OCI-LY1 (cell line): ENCODE data around the gene PRKCD.

Experiments used
- H2AFZ ChIP-seq: fragments of 200-600 bp; sonication (generic), shearing (Covaris generic); 2 replicates; pipeline ENCODE4 v1.6.0; 2014; ENCODE audit warnings: antibody characterized with exemption, mild to moderate bottlenecking, low read length
- H3F3A ChIP-seq: fragments of 200-600 bp; sonication (generic), shearing (Covaris generic); 2 replicates; pipeline ENCODE4 v1.6.0; 2014; ENCODE audit warnings: mild to moderate bottlenecking, antibody characterized with exemption, low read length, moderate library complexity; ENCODE audit not compliant: insufficient read depth
- H3K27ac ChIP-seq: fragments of 200-600 bp; sonication (generic); 2 replicates; pipeline ENCODE4 v1.5.1; 2014; ENCODE audit warnings: low read length, mixed run types, mild to moderate bottlenecking, low read depth; ENCODE audit not compliant: poor library complexity, severe bottlenecking
- H3K27me3 ChIP-seq: fragments of 200-600 bp; sonication (generic); 2 replicates; pipeline ENCODE4 v1.6.0; 2014; ENCODE audit warnings: antibody characterized with exemption, mild to moderate bottlenecking, low read length, moderate library complexity; ENCODE audit not compliant: insufficient read depth
- H3K36me3 ChIP-seq: fragments of 200-600 bp; sonication (generic); 2 replicates; pipeline ENCODE4 v1.6.1; 2014; ENCODE audit warnings: mild to moderate bottlenecking, antibody characterized with exemption, low read length, moderate library complexity, mixed read lengths; ENCODE audit not compliant: insufficient read depth
- H3K4me1 ChIP-seq: fragments of 200-600 bp; sonication (generic); 2 replicates; pipeline ENCODE4 v1.5.1; 2014; ENCODE audit warnings: mild to moderate bottlenecking, low read length, moderate library complexity; ENCODE audit not compliant: insufficient read depth, severe bottlenecking
- H3K4me2 ChIP-seq: fragments of 200-600 bp; sonication (generic), shearing (Covaris generic); 2 replicates; pipeline ENCODE4 v1.6.1; 2014; ENCODE audit warnings: low read length
- H3K4me3 ChIP-seq: fragments of 200-600 bp; sonication (generic); 2 replicates; pipeline ENCODE4 v1.5.1; 2014; ENCODE audit warnings: low read length, low read depth, mild to moderate bottlenecking, mixed read lengths; ENCODE audit not compliant: poor library complexity, severe bottlenecking
- H3K79me2 ChIP-seq: fragments of 200-600 bp; shearing (Covaris generic); 2 replicates; pipeline ENCODE4 v1.6.1; 2016; ENCODE audit warnings: mixed run types, low read length, mixed read lengths; ENCODE audit not compliant: insufficient read depth
- H3K9ac ChIP-seq: fragments of 200-600 bp; sonication (generic), shearing (Covaris generic); 2 replicates; pipeline ENCODE4 v1.6.1; 2014; ENCODE audit warnings: mild to moderate bottlenecking, low read length, mixed read lengths
- H3K9me2 ChIP-seq: fragments of 200-600 bp; sonication (generic), shearing (Covaris generic); 2 replicates; pipeline ENCODE4 v1.6.1; 2014; ENCODE audit warnings: low read depth, mild to moderate bottlenecking, low read length, mixed read lengths
- H3K9me3 ChIP-seq: fragments of 200-600 bp; shearing (Covaris generic); 2 replicates; pipeline ENCODE4 v1.6.1; 2014; ENCODE audit warnings: low read length, mixed read lengths
- H4K20me1 ChIP-seq: fragments of 200-600 bp; sonication (generic), shearing (Covaris generic); 2 replicates; pipeline ENCODE4 v1.6.0; 2016; ENCODE audit warnings: mild to moderate bottlenecking, low read length; ENCODE audit not compliant: insufficient read depth
- CTCF ChIP-seq: fragments of 200-600 bp; sonication (generic), shearing (Covaris generic); IDR thresholded peaks from 2 replicates; pipeline ENCODE4 v1.5.1; 2017; ENCODE audit warnings: mild to moderate bottlenecking, antibody characterized with exemption, low read length, moderate library complexity, mixed read lengths
- EZH2 ChIP-seq: fragments of 200-600 bp; sonication (generic), shearing (Covaris generic); IDR thresholded peaks from 2 replicates; pipeline ENCODE4 v1.8.0; 2017; ENCODE audit warnings: borderline replicate concordance, mixed run types, mild to moderate bottlenecking, antibody characterized with exemption, low read length, moderate library complexity, mixed read lengths

The PRKCD gene

GRCh38 chr3:53123510-53123909 lies 37.5 kb upstream of the PRKCD start:
- peaks cover 4% of the 10 kb centered on the region for H3K4me1 ChIP-seq

GRCh38 chr3:53123953-53124352 lies 37.1 kb upstream of the PRKCD start:
- no peak overlapping the region for H3K4me2 ChIP-seq
- H3K79me2 ChIP-seq, result peaks cover 6% of the 10 kb centered on the region
- no peaks in the 10 kb centered on the region for H3F3A ChIP-seq
- H3K27me3 ChIP-seq, result no peaks in the 10 kb centered on the region
- no peaks in the 10 kb centered on the region for H4K20me1 ChIP-seq
- H3K4me1 ChIP-seq, result peaks cover 9% of the 10 kb centered on the region
- no peaks in the 10 kb centered on the region for H3K9me2 ChIP-seq
- H3K9me3 ChIP-seq, result no peaks in the 10 kb centered on the region
- TF ChIP-seq CTCF (no peak), EZH2 (no peak)
- H3K4me3 ChIP-seq, result no peak overlapping the region
- H3K9ac ChIP-seq, result no peak overlapping the region
- H2AFZ ChIP-seq, result no peak overlapping the region
- H3K27ac ChIP-seq, result no peak overlapping the region
- H3K36me3 ChIP-seq, result peaks cover 80% of the 10 kb centered on the region

More at GRCh38 chr3:53123510-53123909, 37.5 kb upstream of the PRKCD start:
- no peaks in the 10 kb centered on the region for H3K9me3 ChIP-seq
- no peaks in the 10 kb centered on the region for H4K20me1 ChIP-seq
- no peak overlapping the region for H3K27ac ChIP-seq
- H2AFZ ChIP-seq, result no peak overlapping the region
- no peak overlapping the region for H3K4me2 ChIP-seq
- no peaks in the 10 kb centered on the region for H3F3A ChIP-seq
- H3K9me2 ChIP-seq, result no peaks in the 10 kb centered on the region
- peaks cover 82% of the 10 kb centered on the region for H3K36me3 ChIP-seq
- H3K27me3 ChIP-seq, result no peaks in the 10 kb centered on the region
- H3K4me3 ChIP-seq, result no peak overlapping the region
- no peak overlapping the region for H3K9ac ChIP-seq
- no peak for TF ChIP-seq CTCF
- no peak for TF ChIP-seq EZH2
- 0 out of 2 replicates have a peak, but pooled peaks cover 1% of the 10 kb centered on the region for H3K79me2 ChIP-seq

- Histone ChIP-seq H4K20me1 (no peaks in the 10 kb centered on the region), H3F3A (no peaks in the 10 kb centered on the region), H3K27ac (no peak overlapping the region), H3K36me3 (peaks cover 53% of the 10 kb centered on the region), H3K4me3 (no peak overlapping the region), H2AFZ (no peak overlapping the region), H3K79me2 (peaks cover 18% of the 10 kb centered on the region), H3K4me1 (peaks cover 25% of the 10 kb centered on the region), H3K9me3 (no peaks in the 10 kb centered on the region), H3K9me2 (no peaks in the 10 kb centered on the region), H3K27me3 (no peaks in the 10 kb centered on the region), H3K4me2 (no peak overlapping the region), H3K9ac (no peak overlapping the region)
- no peak for TF ChIP-seq EZH2
- no peak for TF ChIP-seq CTCF
These were observed 34.4 kb upstream of the PRKCD start for GRCh38 chr3:53126601-53127000.
